GM23338 (cell line): ENCODE results near the gene SQSTM1.

Experiments
- EZH2 ChIP-seq: fragments of 200-600 bp; sonication (generic); IDR thresholded peaks from one replicate; pipeline ENCODE4 v1.8.0; 2017; ENCODE audit warnings: antibody characterized with exemption, mild to moderate bottlenecking, low read depth; ENCODE audit not compliant: unreplicated experiment
- EZH2phosphoT487 ChIP-seq: fragments of 200-600 bp; sonication (generic); IDR thresholded peaks from one replicate; pipeline ENCODE4 v1.8.1; 2018; ENCODE audit warnings: antibody characterized with exemption; ENCODE audit not compliant: unreplicated experiment
- POLR2AphosphoS5 ChIP-seq: IDR thresholded peaks from 2 replicates; pipeline ENCODE4 v1.6.1; 2016; ENCODE audit warnings: antibody characterized with exemption, low read depth
- REST ChIP-seq: IDR thresholded peaks from one replicate; pipeline ENCODE4 v1.6.1; 2018; ENCODE audit warnings: antibody characterized with exemption; ENCODE audit not compliant: unreplicated experiment
- ZNF331 ChIP-seq: fragments of 250-450 bp; sonication (Bioruptor Pico); IDR thresholded peaks from 2 replicates; pipeline ENCODE4 v1.5.0; 2020; ENCODE audit warnings: low read depth, mild to moderate bottlenecking, moderate library complexity
- TF ChIP-seq, protein P1 (sequence below), 2 experiments: fragments of 200-600 bp in 1 of 2; sonication (generic) in 1 of 2; conservative IDR thresholded peaks; 2 replicates each; pipeline versions ENCODE4 v1.5.1 to v1.6.1; 2016 to 2017; ENCODE audit warnings: antibody characterized with exemption in 2 of 2, low read depth in 2 of 2, mild to moderate bottlenecking in 2 of 2, moderate library complexity in 1 of 2

- TF ChIP-seq, protein P1, sequence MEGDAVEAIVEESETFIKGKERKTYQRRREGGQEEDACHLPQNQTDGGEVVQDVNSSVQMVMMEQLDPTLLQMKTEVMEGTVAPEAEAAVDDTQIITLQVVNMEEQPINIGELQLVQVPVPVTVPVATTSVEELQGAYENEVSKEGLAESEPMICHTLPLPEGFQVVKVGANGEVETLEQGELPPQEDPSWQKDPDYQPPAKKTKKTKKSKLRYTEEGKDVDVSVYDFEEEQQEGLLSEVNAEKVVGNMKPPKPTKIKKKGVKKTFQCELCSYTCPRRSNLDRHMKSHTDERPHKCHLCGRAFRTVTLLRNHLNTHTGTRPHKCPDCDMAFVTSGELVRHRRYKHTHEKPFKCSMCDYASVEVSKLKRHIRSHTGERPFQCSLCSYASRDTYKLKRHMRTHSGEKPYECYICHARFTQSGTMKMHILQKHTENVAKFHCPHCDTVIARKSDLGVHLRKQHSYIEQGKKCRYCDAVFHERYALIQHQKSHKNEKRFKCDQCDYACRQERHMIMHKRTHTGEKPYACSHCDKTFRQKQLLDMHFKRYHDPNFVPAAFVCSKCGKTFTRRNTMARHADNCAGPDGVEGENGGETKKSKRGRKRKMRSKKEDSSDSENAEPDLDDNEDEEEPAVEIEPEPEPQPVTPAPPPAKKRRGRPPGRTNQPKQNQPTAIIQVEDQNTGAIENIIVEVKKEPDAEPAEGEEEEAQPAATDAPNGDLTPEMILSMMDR (conservative IDR thresholded peaks at IDR 0.05; ENCODE audit: low read depth in 2 of 2) = no peak
- TF ChIP-seq EZH2 = no peak
- TF ChIP-seq POLR2AphosphoS5 = no peak
- no peak for TF ChIP-seq EZH2phosphoT487
- TF ChIP-seq REST = no peak
- no peak for TF ChIP-seq ZNF331 (CRISPR knock-in tag)
Measured at GRCh38 chr5:179776411-179776938, 44.2 kb upstream of the SQSTM1 start.
